GM12891 (cell line): ENCODE data around the gene HS3ST4.

ENCODE experiments used
- PAX5 ChIP-seq: IDR thresholded peaks from 2 replicates; pipeline ENCODE4 v1.6.1; 2011; ENCODE audit warnings: low read length, moderate library complexity, mild to moderate bottlenecking; ENCODE audit not compliant: insufficient read depth, severe bottlenecking
- POLR2A ChIP-seq: IDR thresholded peaks from 2 replicates; pipeline ENCODE4 v1.6.1; 2011; ENCODE audit warnings: low read depth, low read length, control low read depth
- POLR2AphosphoS5 ChIP-seq: IDR thresholded peaks from 2 replicates; pipeline ENCODE4 v1.6.1; 2011; ENCODE audit warnings: low read depth, low read length, control low read depth
- POU2F2 ChIP-seq: IDR thresholded peaks from 2 replicates; pipeline ENCODE4 v1.6.1; 2011; ENCODE audit warnings: low read depth, mild to moderate bottlenecking, control low read depth, low read length, moderate library complexity
- TAF1 ChIP-seq: IDR thresholded peaks from 2 replicates; pipeline ENCODE4 v1.6.1; 2011; ENCODE audit warnings: low read depth, low read length, control low read depth

DNA sequence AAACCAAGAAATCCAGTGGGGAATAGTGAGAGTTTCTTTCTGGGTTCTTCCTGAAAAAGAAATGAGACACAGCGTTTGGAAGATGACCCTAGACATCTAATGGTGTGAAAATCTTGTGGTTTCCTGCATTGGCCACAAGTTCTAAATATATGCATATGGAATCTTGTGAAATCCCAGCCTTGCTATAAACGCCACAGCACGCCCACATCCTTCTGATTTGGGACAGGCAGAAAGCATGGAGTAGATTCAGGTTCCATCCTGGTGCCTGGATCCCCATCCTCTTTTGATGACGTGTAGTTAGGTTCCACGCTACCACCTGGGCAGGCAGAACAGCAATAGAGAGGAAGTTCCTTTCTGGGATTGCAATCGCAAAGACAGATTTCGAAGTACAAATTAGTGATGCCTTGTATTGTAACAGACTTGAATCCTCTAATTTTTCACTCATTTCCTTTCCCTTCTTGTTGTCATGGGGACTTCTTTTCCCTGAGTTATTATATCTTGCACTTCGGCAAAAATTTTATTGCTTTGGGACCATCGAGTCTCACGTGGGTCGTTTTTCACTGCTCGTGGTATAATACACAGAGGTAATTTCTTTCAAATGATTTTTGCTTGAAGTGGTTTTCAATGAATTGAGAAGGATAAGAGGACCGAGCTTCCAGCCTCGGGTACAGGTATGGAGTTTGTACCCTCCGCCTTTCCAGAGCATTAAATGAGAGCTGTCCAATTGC lies 37.6 kb downstream of the HS3ST4 start:
- TF ChIP-seq POLR2A = no peak
- TF ChIP-seq POLR2AphosphoS5 = no peak
- no peak for TF ChIP-seq TAF1
- TF ChIP-seq PAX5 = no peak
- TF ChIP-seq POU2F2 = no peak
